LNCaP clone FGC (cell line): ENCODE measurements around the gene ANKH.

ENCODE experiments used
- DNase-seq: peaks from one replicate; pipeline ENCODE4 v3.0.0-alpha.2; 2011; ENCODE audit warnings: low read depth
- H3K4me3 ChIP-seq: 2 replicates; pipeline ENCODE4 v1.5.1; 2011; ENCODE audit warnings: mild to moderate bottlenecking, low read depth, low read length, control low read depth
- TF ChIP-seq, protein P1 (sequence below): IDR thresholded peaks from 2 replicates; pipeline ENCODE4 v1.5.1; 2012; ENCODE audit warnings: mild to moderate bottlenecking; ENCODE audit not compliant: control insufficient read depth, insufficient read depth; ENCODE audit errors: extremely low read depth

Gene ANKH

DNA sequence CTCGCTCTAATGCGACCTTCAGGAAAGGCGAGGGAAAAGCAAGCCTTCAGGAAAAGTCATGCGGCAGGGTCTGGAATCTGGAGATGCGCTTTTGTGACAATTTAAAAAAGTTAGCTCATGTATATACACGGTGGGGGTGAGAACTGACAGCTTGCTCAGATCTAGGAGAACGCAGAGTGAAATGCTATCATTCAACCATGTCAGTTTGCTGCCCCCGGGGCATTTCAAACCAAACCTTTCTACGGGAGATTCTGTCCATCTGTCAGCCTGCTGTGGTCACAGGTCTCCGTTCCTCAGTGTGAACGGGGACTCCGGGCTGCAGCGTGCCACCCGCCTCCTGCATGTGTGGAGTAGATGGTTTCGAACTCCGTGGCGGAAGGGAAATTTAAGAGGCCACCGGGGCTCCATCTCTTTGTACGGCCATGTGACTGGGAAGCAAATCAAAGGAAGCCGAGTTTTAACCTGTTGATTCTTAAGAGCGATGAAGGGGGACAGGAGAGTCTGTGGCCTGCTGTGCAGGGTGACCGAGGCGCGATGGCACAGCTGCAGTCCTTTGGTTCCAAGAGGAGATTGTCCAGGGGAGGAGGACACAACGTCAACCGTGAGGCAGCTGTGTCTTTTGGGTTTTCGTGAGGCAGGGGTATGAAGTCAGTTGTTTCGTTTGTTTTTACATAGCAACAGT, 161.1 kb downstream of the ANKH start:
- DNase-seq, result no peak
- TF ChIP-seq, protein P1, sequence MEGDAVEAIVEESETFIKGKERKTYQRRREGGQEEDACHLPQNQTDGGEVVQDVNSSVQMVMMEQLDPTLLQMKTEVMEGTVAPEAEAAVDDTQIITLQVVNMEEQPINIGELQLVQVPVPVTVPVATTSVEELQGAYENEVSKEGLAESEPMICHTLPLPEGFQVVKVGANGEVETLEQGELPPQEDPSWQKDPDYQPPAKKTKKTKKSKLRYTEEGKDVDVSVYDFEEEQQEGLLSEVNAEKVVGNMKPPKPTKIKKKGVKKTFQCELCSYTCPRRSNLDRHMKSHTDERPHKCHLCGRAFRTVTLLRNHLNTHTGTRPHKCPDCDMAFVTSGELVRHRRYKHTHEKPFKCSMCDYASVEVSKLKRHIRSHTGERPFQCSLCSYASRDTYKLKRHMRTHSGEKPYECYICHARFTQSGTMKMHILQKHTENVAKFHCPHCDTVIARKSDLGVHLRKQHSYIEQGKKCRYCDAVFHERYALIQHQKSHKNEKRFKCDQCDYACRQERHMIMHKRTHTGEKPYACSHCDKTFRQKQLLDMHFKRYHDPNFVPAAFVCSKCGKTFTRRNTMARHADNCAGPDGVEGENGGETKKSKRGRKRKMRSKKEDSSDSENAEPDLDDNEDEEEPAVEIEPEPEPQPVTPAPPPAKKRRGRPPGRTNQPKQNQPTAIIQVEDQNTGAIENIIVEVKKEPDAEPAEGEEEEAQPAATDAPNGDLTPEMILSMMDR, result no peak
- H3K4me3 ChIP-seq, result no peak overlapping the region

DNA sequence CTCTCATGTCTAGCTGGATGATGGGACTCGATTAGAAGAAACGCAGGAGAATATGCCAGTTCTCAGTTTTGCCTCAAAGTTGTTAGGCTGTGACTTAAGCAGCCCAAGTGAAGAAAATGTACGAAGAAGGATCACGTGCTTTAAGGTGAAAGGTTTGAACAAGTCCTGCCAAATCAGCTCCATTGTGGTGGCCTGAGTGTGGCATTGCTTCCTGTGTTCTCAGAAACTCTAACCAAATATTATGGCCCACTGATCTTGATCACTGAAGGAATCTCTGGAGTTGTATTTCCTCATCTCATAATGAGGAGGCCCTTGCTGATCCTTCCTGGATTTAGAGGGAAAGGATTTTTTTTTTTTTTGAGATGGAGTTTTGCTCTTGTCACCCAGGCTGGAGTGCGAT, 163.0 kb downstream of the ANKH start:
- TF ChIP-seq, protein P1, result no peak
- DNase-seq, result no peak
- no peak overlapping the region for H3K4me3 ChIP-seq

DNA sequence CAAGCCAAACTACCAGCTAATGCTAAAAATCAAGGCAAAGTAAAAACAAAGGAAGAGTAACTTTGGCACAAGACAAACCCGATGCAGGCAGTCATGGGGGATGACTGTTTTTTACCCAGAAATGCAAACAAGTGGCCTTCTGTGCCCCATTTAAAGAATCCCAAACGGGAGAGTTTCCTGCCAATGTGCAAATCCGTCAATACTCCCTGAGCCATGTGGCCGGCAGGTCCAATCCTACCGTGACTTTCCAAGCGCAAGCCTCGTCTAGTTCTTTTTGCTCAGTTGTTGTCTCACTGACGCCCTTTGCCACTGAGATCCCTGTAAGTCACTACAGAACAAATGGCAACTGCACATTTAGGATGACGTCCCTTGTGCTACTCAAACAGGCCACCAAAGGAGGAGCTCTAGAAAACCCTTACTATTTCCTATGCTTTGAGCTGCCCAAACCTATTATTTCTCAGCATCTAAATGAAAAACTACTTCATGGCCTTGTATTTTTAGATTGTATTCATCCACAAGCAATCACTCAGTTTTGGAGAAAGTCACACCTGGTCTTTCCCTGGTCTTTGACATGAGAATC, 163.7 kb downstream of the ANKH start:
- TF ChIP-seq, protein P1, result no peak
- H3K4me3 ChIP-seq, result no peak overlapping the region

DNA sequence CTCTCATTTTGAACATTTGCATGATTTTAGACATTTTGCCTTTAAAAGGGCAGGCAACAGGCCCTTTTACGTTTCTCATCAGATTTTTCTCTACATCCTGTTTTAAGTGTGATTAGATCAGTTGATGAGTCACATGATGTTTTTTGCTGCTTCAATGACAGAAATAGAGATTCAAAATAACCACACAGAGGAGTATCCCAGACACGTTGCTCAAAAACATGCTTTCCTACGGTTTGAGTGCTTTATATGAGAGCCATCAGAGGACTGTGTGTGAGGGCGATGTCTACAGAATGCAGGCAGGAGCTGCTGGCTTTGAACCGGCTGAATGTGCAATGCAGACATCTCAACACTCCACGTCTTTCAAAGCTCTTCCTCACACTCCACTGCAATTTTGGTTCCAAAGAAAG, 165.0 kb downstream of the ANKH start:
- TF ChIP-seq, protein P1, result no peak
- no peak for DNase-seq
- H3K4me3 ChIP-seq, result no peak overlapping the region

More for the DNA sequence above, 163.7 kb downstream of the ANKH start:
- DNase-seq, result no peak

DNA sequence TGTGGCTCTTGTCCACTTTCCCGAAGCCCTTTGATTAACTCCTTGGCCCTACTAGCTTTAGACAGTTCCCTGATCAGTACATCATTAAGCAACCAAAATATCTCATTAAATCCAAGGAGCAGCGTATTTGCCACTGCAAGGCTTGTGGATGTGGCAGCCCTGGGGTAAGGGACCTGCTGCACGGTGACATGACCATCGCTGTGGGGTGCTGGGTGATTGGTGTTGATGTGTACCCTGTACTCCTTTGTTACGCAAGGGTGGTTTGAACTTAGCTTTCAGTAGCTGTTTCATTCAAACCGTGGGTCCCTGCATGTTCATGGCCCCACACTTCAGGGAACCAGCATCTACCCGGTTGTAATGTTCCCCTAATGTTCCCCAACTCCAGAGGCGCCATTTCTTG, 166.0 kb downstream of the ANKH start:
- no peak for DNase-seq
- TF ChIP-seq, protein P1, result no peak
- H3K4me3 ChIP-seq, result no peak overlapping the region

DNA sequence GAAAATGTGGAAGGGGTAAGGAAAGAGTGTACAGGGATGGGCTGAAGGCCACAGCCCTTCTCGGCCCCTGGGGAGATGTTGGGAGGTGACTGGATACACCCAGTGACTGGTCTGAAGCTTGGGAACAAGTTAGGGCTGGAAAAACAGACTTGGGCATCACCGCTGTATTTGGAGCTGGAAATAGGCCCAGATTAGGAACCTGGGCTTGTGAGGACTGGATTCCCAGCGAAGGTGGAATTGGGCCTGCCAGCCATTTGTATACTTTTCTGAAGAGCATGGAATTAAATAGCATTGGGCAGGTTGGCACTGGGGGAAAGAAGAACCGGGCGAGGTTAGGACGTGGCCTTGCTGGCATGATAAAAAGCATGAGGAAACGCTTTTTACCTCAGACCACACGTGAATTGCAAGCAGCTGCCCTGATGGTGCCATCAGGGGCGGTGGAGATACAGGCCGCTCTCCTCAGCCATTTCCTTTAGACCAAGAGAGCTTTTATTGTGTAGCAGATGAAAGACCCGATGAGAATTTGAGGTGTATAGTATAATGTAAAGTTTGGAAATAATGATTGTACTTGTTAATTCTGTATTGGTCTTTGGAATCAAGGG, 169.2 kb downstream of the ANKH start:
- no peak for DNase-seq
- H3K4me3 ChIP-seq, result no peak overlapping the region
- TF ChIP-seq, protein P1, result no peak
